Measurements from ENCODE around the gene PTPRT. TPM values are rescaled to one million over a fixed set of nuclear protein-coding genes. Genes with fewer than 3 reads are reported as not detected.

The PTPRT gene
- total RNA-seq, 1 donor from 2014 or later, result 4.0 TPM

GRCh38 chr20:42183147-42183546 lies 1006.6 kb downstream of the PTPRT start:
- DNase-seq, result no peak

GRCh38 chr20:42181064-42181463 lies 1008.6 kb downstream of the PTPRT start:
- DNase-seq, result no peak

- DNase-seq, result no peak
Measured at GRCh38 chr20:42179768-42180167, 1009.9 kb downstream of the PTPRT start.

DNA sequence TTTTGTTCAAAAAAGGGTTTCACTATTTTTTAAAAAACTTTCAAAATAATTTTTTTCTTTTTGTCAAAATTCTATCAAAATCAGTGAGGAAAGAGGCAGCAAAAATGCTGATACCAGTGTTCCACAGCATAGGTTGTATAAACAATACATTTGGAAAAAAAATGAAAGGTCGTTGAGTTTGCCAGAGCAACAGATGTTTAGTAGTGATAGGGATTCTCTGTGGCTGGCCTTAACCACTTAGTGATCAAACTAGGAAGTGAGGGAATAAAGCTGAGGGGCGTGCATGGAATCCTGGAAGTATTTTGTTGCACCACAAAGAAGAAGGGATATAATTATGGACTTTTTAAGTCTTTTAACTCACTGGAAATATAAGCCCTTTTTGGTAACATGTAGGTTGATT lies 1016.3 kb downstream of the PTPRT start:
- no peak for DNase-seq

GRCh38 chr20:42164121-42164890 lies 1025.4 kb downstream of the PTPRT start:
- no peak for DNase-seq

GRCh38 chr20:42161228-42161829 lies 1028.4 kb downstream of the PTPRT start:
- no peak for DNase-seq

- no peak for DNase-seq
Measured at GRCh38 chr20:42159808-42160207, 1029.9 kb downstream of the PTPRT start.

GRCh38 chr20:42158272-42158671 lies 1031.4 kb downstream of the PTPRT start:
- no peak for DNase-seq

DNA sequence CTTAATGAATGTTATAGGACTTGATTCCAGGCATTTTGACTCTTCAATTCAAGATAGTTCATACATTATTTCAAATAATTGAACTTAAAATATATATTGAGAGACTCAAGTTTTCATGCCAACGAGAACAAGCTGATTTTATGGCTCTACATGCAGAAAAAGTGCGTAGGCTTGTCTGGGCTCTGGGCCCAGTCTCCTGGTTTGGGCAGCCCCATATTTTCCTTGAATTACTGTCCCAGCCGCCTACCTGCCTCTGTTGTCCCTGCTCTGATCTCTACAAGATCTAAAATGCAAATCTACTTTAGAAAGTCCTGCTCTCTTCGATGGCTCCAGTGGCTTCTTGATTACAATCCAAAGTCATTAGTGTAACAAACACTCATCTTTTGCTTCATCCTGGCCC lies 1034.1 kb downstream of the PTPRT start:
- no peak for DNase-seq

- no peak for DNase-seq
Measured at GRCh38 chr20:42152575-42152974, 1037.1 kb downstream of the PTPRT start.

- DNase-seq, result no peak
Measured at GRCh38 chr20:42150230-42150629, 1039.5 kb downstream of the PTPRT start.

- no peak for DNase-seq
Measured at GRCh38 chr20:42138729-42139128, 1051.0 kb downstream of the PTPRT start.

DNA sequence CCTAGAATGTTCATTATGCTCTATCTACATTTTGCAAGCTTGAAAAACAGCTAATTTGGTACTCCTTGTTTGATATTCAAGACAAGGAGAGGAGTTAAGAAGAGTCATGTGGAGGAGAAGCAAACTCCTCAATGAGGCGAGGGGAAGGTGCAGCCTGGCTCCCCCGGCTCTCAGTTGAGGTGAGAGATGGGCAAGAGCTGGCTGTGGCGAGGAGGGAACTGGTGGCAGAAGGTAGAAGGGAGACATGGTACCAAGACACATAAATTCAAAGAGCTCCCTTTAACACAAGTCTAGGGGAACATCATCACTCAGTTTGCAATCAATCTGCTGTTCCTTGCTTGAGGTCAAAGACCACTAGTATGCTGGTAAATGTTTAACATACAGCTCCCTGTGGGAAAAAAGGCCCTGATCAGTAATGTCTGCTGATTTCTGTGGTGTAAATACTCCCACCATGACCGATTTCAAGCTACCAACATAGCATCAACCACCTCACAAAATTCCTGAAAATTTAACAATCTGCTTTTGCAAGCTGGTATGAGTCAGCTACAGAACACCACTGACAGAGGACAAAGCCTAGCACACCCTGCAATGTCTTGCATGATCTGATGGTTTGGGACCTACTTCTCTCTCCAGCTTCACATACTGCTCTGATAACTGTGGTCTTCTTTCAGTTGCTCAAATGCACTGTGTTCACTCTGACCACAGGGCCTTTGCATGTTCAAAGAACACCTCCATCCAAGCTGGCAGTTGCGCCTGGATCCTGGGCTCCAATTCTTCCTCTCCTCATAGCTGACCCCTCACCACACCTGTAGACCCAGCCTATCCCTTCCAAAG lies 1055.2 kb downstream of the PTPRT start:
- DNase-seq, result no peak

- DNase-seq, result no peak
Measured at GRCh38 chr20:42130810-42131596, 1058.7 kb downstream of the PTPRT start.

DNA sequence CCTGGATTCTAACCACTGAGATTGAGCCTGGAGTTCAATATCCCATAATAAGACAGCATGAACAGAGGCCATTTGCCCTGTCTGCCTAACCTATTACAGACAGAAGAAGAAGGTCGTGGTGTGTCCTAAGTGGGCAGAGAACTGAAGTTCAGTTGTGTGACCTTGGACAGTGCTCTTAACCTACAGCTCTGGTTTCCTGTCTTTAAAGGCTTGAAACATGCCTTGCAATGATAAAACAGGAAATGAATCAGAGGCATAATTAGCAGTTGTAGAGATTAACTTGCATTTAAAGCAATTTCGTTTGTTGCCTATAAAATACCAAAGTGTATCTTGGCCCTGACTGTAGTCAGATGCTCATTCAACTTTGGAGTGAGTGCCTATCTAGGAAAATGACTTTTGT lies 1064.3 kb downstream of the PTPRT start:
- DNase-seq, result no peak

GRCh38 chr20:42123981-42124473 lies 1065.7 kb downstream of the PTPRT start:
- DNase-seq, result peak; percentile 39

GRCh38 chr20:42118409-42119125 lies 1071.1 kb downstream of the PTPRT start:
- no peak for DNase-seq

GRCh38 chr20:42118001-42118400 lies 1071.7 kb downstream of the PTPRT start:
- DNase-seq, result no peak

DNA sequence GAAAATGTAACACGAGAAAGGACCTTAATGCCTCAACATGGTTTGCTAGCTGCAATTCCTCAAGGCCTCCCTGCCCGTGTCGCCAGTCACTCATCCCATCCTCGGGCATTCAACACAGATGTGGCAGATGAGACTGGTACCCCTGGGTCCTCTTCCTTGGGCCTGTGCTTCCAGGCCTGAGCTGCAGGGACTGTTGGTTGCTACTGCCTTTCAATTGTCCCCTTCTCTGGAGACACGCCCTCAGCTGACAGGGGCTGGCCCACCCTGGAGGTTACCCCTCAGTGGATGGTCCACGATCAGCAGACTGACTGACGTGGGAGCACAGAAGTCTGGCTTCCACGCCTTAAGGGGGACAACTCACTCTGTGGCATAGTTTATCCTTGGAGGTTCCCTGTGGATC lies 1076.5 kb downstream of the PTPRT start:
- no peak for DNase-seq

DNA sequence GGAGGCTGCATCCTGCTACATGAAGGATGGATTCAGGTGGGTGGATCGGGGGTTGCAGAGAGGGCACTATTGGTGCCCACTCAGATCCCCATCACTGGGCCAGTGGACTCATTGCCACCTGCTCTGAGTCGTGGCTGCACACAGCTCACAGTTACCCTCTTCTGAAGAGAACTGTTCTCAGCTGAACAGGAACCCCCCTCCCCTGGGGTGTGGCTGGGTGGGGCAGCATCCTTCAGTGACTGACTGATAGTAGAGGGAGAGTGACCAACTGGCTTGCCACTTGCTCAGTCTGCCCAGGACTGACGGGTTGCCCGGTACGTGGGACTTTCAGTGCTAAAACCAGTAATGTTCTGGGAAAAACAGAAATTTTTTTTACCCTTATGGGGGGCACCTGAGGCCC lies 1077.5 kb downstream of the PTPRT start:
- no peak for DNase-seq

- no peak for DNase-seq
Measured at GRCh38 chr20:42111349-42111748, 1078.4 kb downstream of the PTPRT start.

DNA sequence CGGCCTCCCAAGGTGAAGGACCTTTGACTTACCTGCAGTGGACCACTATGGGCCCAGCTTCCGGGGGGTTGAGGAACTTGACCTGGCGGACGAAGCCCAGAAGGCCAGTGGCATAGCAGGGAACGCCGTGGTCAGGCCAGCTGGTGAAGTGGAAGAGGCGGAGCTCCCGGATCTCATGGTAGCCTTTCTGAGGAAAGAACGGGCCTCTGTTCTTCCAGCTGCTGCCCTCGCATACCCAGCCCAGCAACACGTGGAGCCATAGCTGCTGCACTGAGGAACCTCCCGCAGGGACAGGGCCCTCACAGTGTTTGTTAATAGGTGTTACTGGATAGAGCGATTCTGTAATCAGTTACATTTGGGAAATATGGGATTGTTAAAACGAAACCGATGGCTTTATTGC lies 1079.4 kb downstream of the PTPRT start:
- DNase-seq, result no peak

Measured in skin of body (tissue), 2 donors.